Mucosa of descending colon (tissue), 3 donors: Measurements from ENCODE around the gene LEF1. TPM values are rescaled to one million over a fixed set of nuclear protein-coding genes. Genes with fewer than 3 reads are reported as not detected.

Experiments
- ATAC-seq: fragments of 200-7000 bp; cut with Tn5 transposase; one replicate; pipeline ENCODE4 v1.9.1; 2020; ENCODE audit warnings: mild to moderate bottlenecking, moderate library complexity
- DNase-seq, 3 donors: peaks; one replicate each; pipeline ENCODE4 v3.0.0-alpha.2; 2020
- H3K36me3 ChIP-seq: fragments of 200-600 bp; one replicate; pipeline ENCODE4 v1.8.0; 2021; ENCODE audit warnings: low read depth, mild to moderate bottlenecking
- H3K4me1 ChIP-seq: fragments of 200-600 bp; one replicate; pipeline ENCODE4 v1.8.0; 2021; ENCODE audit warnings: low read depth, mild to moderate bottlenecking
- H3K4me3 ChIP-seq: fragments of 200-600 bp; one replicate; pipeline ENCODE4 v1.8.0; 2021; ENCODE audit warnings: mild to moderate bottlenecking
- H3K9me3 ChIP-seq: fragments of 200-600 bp; one replicate; pipeline ENCODE4 v1.8.0; 2021; ENCODE audit warnings: mild to moderate bottlenecking
- CTCF ChIP-seq: fragments of 200-600 bp; IDR thresholded peaks from one replicate; pipeline ENCODE4 v1.8.0; 2022; ENCODE audit warnings: antibody characterized with exemption, mild to moderate bottlenecking
- intact Hi-C, 2 donors: fragments of 100-400 bp; cut with DNase I in 1 of 2; cut with micrococcal nuclease in 1 of 2; formaldehyde crosslinking; loops; one replicate each; pipeline versions ENCODE4 v1.11.0 to v1.11.1; 2022; cut with DNase I, micrococcal nuclease
- total RNA-seq, 3 donors: library from RNA; stranded (reverse); fragmentation: NEBNext Ultra II Directional in 2 of 3; extraction: Animal tissue kit (Norgen Biotek cat#: 25700) in 2 of 3; gene quantifications; one replicate each; pipeline versions ENCODE4 v1.2.1 to v1.2.4, GENCODE V29; 2021 to 2023
- donor health status: DM: no; HTN: no; CAD: no; lungs with moderate emphysema.
- donor health status: DM: no; HTN: no; CAD: no.
- donor health status: DM: no; HTN: yes; CAD: no.

Gene LEF1
- total RNA-seq, 3 donors from 2014 or later = 2.2 to 3.9 (median 2.5) TPM

- intact Hi-C loops = no loop called here
These were observed 123.1 kb downstream of the LEF1 start for GRCh38 chr4:108045687-108046024.

GRCh38 chr4:108044951-108045686, 123.6 kb downstream of the LEF1 start:
- H3K4me1 ChIP-seq = no peaks in the 10 kb centered on the region
- peak; percentile 66 for ATAC-seq
- TF ChIP-seq CTCF = no peak
- no peak for DNase-seq
- H3K4me3 ChIP-seq = no peak overlapping the region
- H3K9me3 ChIP-seq = no peaks in the 10 kb centered on the region
- intact Hi-C loops = no loop called here
- H3K36me3 ChIP-seq = no peaks in the 10 kb centered on the region

More at GRCh38 chr4:108045687-108046024, 123.1 kb downstream of the LEF1 start:
- H3K9me3 ChIP-seq = no peaks in the 10 kb centered on the region
- H3K36me3 ChIP-seq = no peaks in the 10 kb centered on the region
- no peak for TF ChIP-seq CTCF
- H3K4me3 ChIP-seq = no peak overlapping the region
- DNase-seq (peak in 1 of 3 donors; percentile 21), ATAC-seq (peak; percentile 64)
- H3K4me1 ChIP-seq = no peaks in the 10 kb centered on the region

GRCh38 chr4:108043526-108043925, 125.2 kb downstream of the LEF1 start:
- DNase-seq (no peak), ATAC-seq (no peak)
- TF ChIP-seq CTCF = no peak
- intact Hi-C loops = no loop called here
- H3K4me1 ChIP-seq = no peaks in the 10 kb centered on the region
- H3K9me3 ChIP-seq = no peaks in the 10 kb centered on the region
- H3K4me3 ChIP-seq = no peak overlapping the region
- H3K36me3 ChIP-seq = no peaks in the 10 kb centered on the region

- Histone ChIP-seq H3K9me3 (no peaks in the 10 kb centered on the region), H3K4me1 (no peaks in the 10 kb centered on the region), H3K36me3 (no peaks in the 10 kb centered on the region), H3K4me3 (no peak overlapping the region)
- no peak for ATAC-seq
- no peak for DNase-seq
- intact Hi-C loops = no loop called here
- TF ChIP-seq CTCF = no peak
These were observed 125.8 kb downstream of the LEF1 start for GRCh38 chr4:108042927-108043326.

GRCh38 chr4:108037884-108038283, 130.8 kb downstream of the LEF1 start:
- intact Hi-C loops = no loop called here
- no peaks in the 10 kb centered on the region for H3K9me3 ChIP-seq
- no peaks in the 10 kb centered on the region for H3K36me3 ChIP-seq
- H3K4me3 ChIP-seq = no peak overlapping the region
- no peak for DNase-seq
- ATAC-seq = no peak
- H3K4me1 ChIP-seq = no peaks in the 10 kb centered on the region
- TF ChIP-seq CTCF = no peak
